K562 (cell line): ENCODE results near the gene RHBDL3. TPM values are rescaled to one million over a fixed set of nuclear protein-coding genes. Genes with fewer than 3 reads are reported as not detected.

Source experiments
- ATAC-seq: fragments of 200-7000 bp; cut with Tn5 transposase; 3 replicates; pipeline ENCODE4 v1.9.1; 2020; ENCODE audit warnings: moderate library complexity
- BruUV-seq: library from RNA; stranded (reverse); fragments of 400-500 nt; replicated peaks from 2 replicates; lab custom pipeline; 2021; lab: Mats Ljungman, UMichigan
- CTCF ChIA-PET: fragments of 300-600 bp; formaldehyde crosslinking; extraction: SDS; loops from one replicate; lab custom pipeline; 2021; ENCODE audit warnings: low intra/inter-chr PET ratio; lab: Yijun Ruan, JAX
- POLR2A ChIA-PET: fragments of 300-600, 350-650 bp; sonication (Branson Sonifier 250); formaldehyde crosslinking; extraction: SDS; loops from one replicate; lab custom pipeline; 2021; ENCODE audit warnings: antibody characterized with exemption, inconsistent platforms; lab: Yijun Ruan, JAX
- DNase-seq, 4 experiments: peaks; one replicate each; pipeline versions ENCODE4 v3.0.0 to v3.0.0-alpha.2; 2011 to 2018; ENCODE audit warnings: low spot score in 3 of 4, mixed read lengths in 3 of 4; ENCODE audit errors: extremely low read depth in 1 of 4
- FAIRE-seq: peaks from 2 replicates; lab custom pipeline; 2011; peaks lifted over from hg19 to GRCh38; lab: Jason Lieb, UNC
- H2AFZ ChIP-seq: 2 replicates; pipeline ENCODE4 v1.6.0; 2011; ENCODE audit warnings: low read depth, low read length, control low read depth, inconsistent platforms
- H3K27ac ChIP-seq: fragments of 200-600 bp; 3 replicates; pipeline ENCODE4 v1.8.0; 2011; ENCODE audit warnings: low read depth, mild to moderate bottlenecking, control low read depth, inconsistent platforms, low read length, moderate library complexity, mixed read lengths; ENCODE audit errors: extremely low read depth
- H3K27me3 ChIP-seq, 2 experiments: fragments of 300-600 bp in 1 of 2; 2 replicates in 1 of 2; 3 replicates in 1 of 2; pipeline versions ENCODE4 v1.6.0 to v1.8.0; 2011; ENCODE audit warnings: inconsistent platforms in 2 of 2, low read length in 2 of 2, mild to moderate bottlenecking in 1 of 2, mixed read lengths in 1 of 2, moderate library complexity in 1 of 2; ENCODE audit not compliant: control insufficient read depth in 2 of 2, insufficient read depth in 2 of 2
- H3K36me3 ChIP-seq: fragments of 300-600 bp; 3 replicates; pipeline ENCODE4 v1.8.0; 2011; ENCODE audit warnings: mild to moderate bottlenecking, low read length, inconsistent platforms; ENCODE audit not compliant: control insufficient read depth, insufficient read depth
- H3K4me1 ChIP-seq, 2 experiments: fragments of 200-600 bp in 1 of 2; replicated peaks in 1 of 2; 2 replicates in 1 of 2; 3 replicates in 1 of 2; pipeline versions ENCODE4 v1.5.1 to v1.8.0; 2011; ENCODE audit warnings: inconsistent platforms in 2 of 2, low read length in 2 of 2, mild to moderate bottlenecking in 1 of 2, mixed read lengths in 1 of 2, moderate library complexity in 1 of 2; ENCODE audit not compliant: control insufficient read depth in 2 of 2, insufficient read depth in 2 of 2
- H3K4me2 ChIP-seq: 2 replicates; pipeline ENCODE4 v1.6.1; 2011; ENCODE audit warnings: low read length, control low read depth, inconsistent platforms, mixed read lengths; ENCODE audit not compliant: insufficient read depth
- H3K4me3 ChIP-seq: fragments of 200-600 bp; sonication (generic), shearing (Covaris generic); 2 replicates; pipeline ENCODE4 v1.5.1; 2016; ENCODE audit warnings: control low read depth, inconsistent platforms
- H3K79me2 ChIP-seq: fragments of 200-600 bp; 3 replicates; pipeline ENCODE4 v1.8.0; 2011; ENCODE audit warnings: low read length, inconsistent platforms; ENCODE audit not compliant: control insufficient read depth, insufficient read depth
- H3K9ac ChIP-seq, 2 experiments: 2 replicates each; pipeline versions ENCODE4 v1.6.0 to v1.6.1; 2011; ENCODE audit warnings: low read depth in 2 of 2, low read length in 2 of 2, control low read depth in 1 of 2, inconsistent platforms in 1 of 2, mild to moderate bottlenecking in 1 of 2, mixed read lengths in 1 of 2; ENCODE audit not compliant: insufficient read depth in 1 of 2
- H3K9me1 ChIP-seq: one replicate; pipeline ENCODE4 v1.6.0; 2011; ENCODE audit warnings: inconsistent platforms, mild to moderate bottlenecking, low read length, moderate library complexity; ENCODE audit not compliant: control insufficient read depth, insufficient read depth
- H3K9me3 ChIP-seq: replicated peaks from 2 replicates; pipeline ENCODE4 v1.5.1; 2011; ENCODE audit warnings: low read depth, low read length, inconsistent platforms; ENCODE audit not compliant: control insufficient read depth, insufficient read depth
- H4K20me1 ChIP-seq: replicated peaks from 2 replicates; pipeline ENCODE4 v1.6.1; 2011; ENCODE audit warnings: low read length, inconsistent platforms, mixed read lengths; ENCODE audit not compliant: control insufficient read depth, insufficient read depth
- CHCHD3 ChIP-seq: fragments of 250-450 bp; sonication (Bioruptor Pico); IDR thresholded peaks from 2 replicates; pipeline ENCODE4 v2.1.2; 2022; ENCODE audit warnings: mild to moderate bottlenecking
- EGR1 ChIP-seq: fragments of 450-650 bp; conservative IDR thresholded peaks from 2 replicates; pipeline ENCODE4 v1.6.1; 2017; ENCODE audit warnings: mild to moderate bottlenecking
- FUS ChIP-seq: fragments of 200-400 bp; formaldehyde crosslinking; optimal IDR thresholded peaks from 2 replicates; pipeline ENCODE3; 2017; ENCODE audit warnings: low read depth, low read length
- LCOR ChIP-seq: sonication (generic); formaldehyde crosslinking; IDR thresholded peaks from 2 replicates; pipeline ENCODE4 v1.8.0; 2022; ENCODE audit warnings: mild to moderate bottlenecking, missing genetic modification reagents
- MED1 ChIP-seq: sonication (generic); formaldehyde crosslinking; IDR thresholded peaks from 2 replicates; pipeline ENCODE4 v1.8.1; 2023; ENCODE audit warnings: missing genetic modification reagents, borderline replicate concordance
- PRPF4 ChIP-seq: fragments of 200-400 bp; formaldehyde crosslinking; IDR thresholded peaks from one replicate; pipeline ENCODE4 v1.6.1; 2017; ENCODE audit warnings: low read length, low read depth, mild to moderate bottlenecking; ENCODE audit not compliant: insufficient read depth, poor library complexity, severe bottlenecking
- SMARCC2 ChIP-seq: fragments of 450-650 bp; IDR thresholded peaks from 2 replicates; pipeline ENCODE4 v1.6.1; 2017; ENCODE audit warnings: antibody characterized with exemption, moderate library complexity, mild to moderate bottlenecking, low read depth
- ZNF274 ChIP-seq: IDR thresholded peaks from 2 replicates; pipeline ENCODE4 v1.6.1; 2011; ENCODE audit warnings: low read depth, mild to moderate bottlenecking, low read length, moderate library complexity, borderline replicate concordance
- WGBS: fragments of 100-300 bp; shearing (Covaris generic); methylation state at CpG from one replicate; pipeline ENCODE4 v1.1.6; 2016; ENCODE audit warnings: low coverage, mixed read lengths; ENCODE audit not compliant: insufficient coverage; ENCODE audit errors: missing lambda C conversion rate; 5-methylcytosine and 5-hydroxymethylcytosine counted together
- in situ Hi-C: fragments of 300-500 bp; cut with MboI; formaldehyde crosslinking; loops from 4 replicates; pipeline ENCODE4 v1.15.0; 2018; ENCODE audit warnings: inconsistent platforms, mixed read lengths
- intact Hi-C: fragments of 100-400 bp; cut with micrococcal nuclease; formaldehyde crosslinking; loops from 2 replicates; pipeline ENCODE4 v1.14.2; 2022
- polyA plus RNA-seq, 8 experiments: library from polyadenylated mRNA; depleted of rRNA in 4 of 8; stranded (reverse) in 5 of 8; unstranded in 3 of 8; fragments of >200 nt; fragmentation: Nextera tagmentation in 2 of 8; fragmentation: Illumina TruSeq in 1 of 8; extraction: Ambion mirVana in 2 of 8; extraction: Trizol in 1 of 8; gene quantifications; 2 replicates each; pipeline versions ENCODE4 v1.2.1 to v1.2.3, GENCODE V29; 2011 to 2014; ENCODE audit warnings: inconsistent platforms in 1 of 8, missing spikeins in 1 of 8
- total RNA-seq, 7 experiments: library from RNA; depleted of rRNA in 6 of 7; stranded (reverse); fragments of >200 nt in 6 of 7; fragmentation: Illumina TruSeq in 2 of 7; extraction: Trizol in 2 of 7; gene quantifications; 2 replicates each; pipeline versions ENCODE4 v1.2.1 to v1.2.3, GENCODE V29; 2011 to 2021; ENCODE audit warnings: low replicate concordance in 1 of 7
- TF ChIP-seq, protein P1 (sequence below): fragments of 450-650 bp; IDR thresholded peaks from 2 replicates; pipeline ENCODE4 v1.6.1; 2016; ENCODE audit warnings: antibody characterized with exemption

The RHBDL3 gene
- total and polyA plus RNA-seq, 9 of the 15 experiments (the other 6 are each of a cell fraction or from before 2014, with no cell fraction given) = 0.06 to 0.31 (median 0.09) TPM; not detected in 4

DNA sequence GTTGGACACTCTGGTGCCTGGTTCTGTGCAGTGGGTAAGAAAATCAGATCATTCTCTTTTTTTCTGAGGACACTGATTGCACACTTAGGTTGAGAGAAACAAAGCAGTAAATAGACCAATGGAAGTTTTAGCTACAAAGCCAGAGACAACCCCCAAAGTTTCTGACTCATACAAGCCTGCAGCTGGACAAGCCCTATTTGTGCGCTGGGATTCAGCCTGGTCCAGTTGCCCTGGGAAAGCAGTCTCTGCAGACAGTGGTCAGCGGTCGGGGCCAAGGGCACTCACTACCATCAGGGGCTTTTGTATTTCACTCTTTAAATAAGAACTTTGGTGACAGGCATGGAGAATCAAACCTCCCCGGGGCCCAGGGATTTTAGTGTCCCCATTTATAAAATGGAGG is 6.0 kb upstream of the RHBDL3 start:
- Histone ChIP-seq H3K9ac (no peak overlapping the region), H3K4me2 (no peak overlapping the region), H2AFZ (no peak overlapping the region), H3K36me3 (no peaks in the 10 kb centered on the region), H3K9me3 (no peaks in the 10 kb centered on the region), H4K20me1 (peaks cover 20% of the 10 kb centered on the region), H3K27me3 (peaks cover 62 to 82% of the 10 kb centered on the region in 2 experiments), H3K4me3 (no peak overlapping the region), H3K9me1 (peaks cover 4% of the 10 kb centered on the region), H3K4me1 (peaks cover 0 to 4% of the 10 kb centered on the region in 2 experiments; a peak in 2 of 5 replicates), H3K79me2 (no peaks in the 10 kb centered on the region), H3K27ac (no peak overlapping the region)
- intact Hi-C loops (loop anchor here (10.0 kb wide), 1 partner anchor 495 kb away; no protein-coding TSS in a partner anchor), in situ Hi-C loops (no loop called here)
- no peak for FAIRE-seq
- POLR2A ChIA-PET = interaction anchor here (0.5 kb wide), 1 partner anchor 765 kb away, joined by 3 read pairs; no protein-coding TSS in a partner anchor
- no peak for ATAC-seq
- no TSS peak for BruUV-seq
- DNase-seq = no peak
- CTCF ChIA-PET = no interaction called here
- 0% methylated on average over 4 of the region's 4 CpGs for WGBS
- TF ChIP-seq FUS (no peak), LCOR (CRISPR knock-in tag) (no peak), SMARCC2 (no peak), ZNF274 (no peak), EGR1 (no peak), MED1 (CRISPR knock-in tag) (no peak), PRPF4 (no peak), CHCHD3 (no peak)
- TF ChIP-seq, protein P1, sequence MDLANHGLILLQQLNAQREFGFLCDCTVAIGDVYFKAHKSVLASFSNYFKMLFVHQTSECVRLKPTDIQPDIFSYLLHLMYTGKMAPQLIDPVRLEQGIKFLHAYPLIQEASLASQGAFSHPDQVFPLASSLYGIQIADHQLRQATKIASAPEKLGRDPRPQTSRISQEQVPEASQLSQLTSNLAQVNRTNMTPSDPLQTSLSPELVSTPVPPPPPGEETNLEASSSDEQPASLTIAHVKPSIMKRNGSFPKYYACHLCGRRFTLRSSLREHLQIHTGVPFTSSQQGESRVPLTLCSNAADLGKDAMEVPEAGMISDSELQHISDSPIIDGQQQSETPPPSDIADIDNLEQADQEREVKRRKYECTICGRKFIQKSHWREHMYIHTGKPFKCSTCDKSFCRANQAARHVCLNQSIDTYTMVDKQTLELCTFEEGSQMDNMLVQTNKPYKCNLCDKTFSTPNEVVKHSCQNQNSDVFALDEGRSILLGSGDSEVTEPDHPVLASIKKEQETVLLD = no peak
